HEK293 (cell line): ENCODE results near the gene DYNC1I1.

Source experiments
- CTCF ChIA-PET: fragments of 350-600 bp; formaldehyde crosslinking; extraction: SDS; loops from one replicate; lab custom pipeline; 2021; ENCODE audit warnings: antibody characterized with exemption; lab: Yijun Ruan, JAX
- POLR2A ChIA-PET: fragments of 300-600 bp; formaldehyde crosslinking; extraction: SDS; loops from one replicate; lab custom pipeline; 2020; ENCODE audit warnings: antibody characterized with exemption, inconsistent platforms; lab: Yijun Ruan, JAX
- H3K27ac ChIP-seq: fragments of 200-500 bp; sonication (Bioruptor generic); 2 replicates; pipeline ENCODE4 v1.5.1; 2014; ENCODE audit warnings: low read depth, low read length, control low read depth, inconsistent platforms; ENCODE audit errors: extremely low read depth
- H3K36me3 ChIP-seq, 2 experiments: fragments of 200-500 bp in 1 of 2; sonication (Bioruptor generic) in 1 of 2; 1 replicate in 1 of 2; 2 replicates in 1 of 2; pipeline ENCODE4 v1.5.1; 2014 to 2017; ENCODE audit warnings: inconsistent platforms in 2 of 2, low read length in 2 of 2; ENCODE audit not compliant: control insufficient read depth in 2 of 2, insufficient read depth in 1 of 2
- H3K4me1 ChIP-seq: fragments of 200-500 bp; sonication (Bioruptor generic); 2 replicates; pipeline ENCODE4 v1.5.1; 2014; ENCODE audit warnings: mild to moderate bottlenecking, low read length, inconsistent platforms; ENCODE audit not compliant: control insufficient read depth, insufficient read depth
- H3K4me3 ChIP-seq: 2 replicates; pipeline ENCODE4 v1.5.1; 2011; ENCODE audit warnings: low read depth, mild to moderate bottlenecking, control low read depth, low read length, moderate library complexity
- H3K9me3 ChIP-seq: fragments of 200-500 bp; sonication (Bioruptor generic); 2 replicates; pipeline ENCODE4 v1.5.1; 2014; ENCODE audit warnings: low read depth, low read length, inconsistent platforms; ENCODE audit not compliant: control insufficient read depth, insufficient read depth
- GLI2 ChIP-seq: fragments of 450-650 bp; formaldehyde crosslinking; IDR thresholded peaks from 2 replicates; pipeline ENCODE4; 2017; ENCODE audit warnings: missing biosample characterization, missing genetic modification characterization, low read depth, borderline replicate concordance
- OVOL3 ChIP-seq: fragments of 450-650 bp; formaldehyde crosslinking; IDR thresholded peaks from 2 replicates; pipeline ENCODE4 v1.5.1; 2016; ENCODE audit warnings: missing biosample characterization, missing genetic modification characterization
- SALL2 ChIP-seq: fragments of 450-650 bp; formaldehyde crosslinking; IDR thresholded peaks from 2 replicates; pipeline ENCODE4 v1.5.0; 2017; ENCODE audit warnings: missing biosample characterization, mild to moderate bottlenecking, missing genetic modification characterization, borderline replicate concordance
- WT1 ChIP-seq: fragments of 450-650 bp; formaldehyde crosslinking; IDR thresholded peaks from 2 replicates; pipeline ENCODE4 v1.5.1; 2016; ENCODE audit warnings: missing biosample characterization, missing genetic modification characterization
- ZBTB1 ChIP-seq: fragments of 450-650 bp; formaldehyde crosslinking; IDR thresholded peaks from 2 replicates; pipeline ENCODE4 v1.5.1; 2016; ENCODE audit warnings: missing biosample characterization, missing genetic modification characterization
- ZBTB44 ChIP-seq: fragments of 450-650 bp; IDR thresholded peaks from 2 replicates; pipeline ENCODE4 v1.5.1; 2018; ENCODE audit warnings: missing biosample characterization, mild to moderate bottlenecking, missing genetic modification characterization
- ZFP41 ChIP-seq: fragments of 450-650 bp; formaldehyde crosslinking; IDR thresholded peaks from 2 replicates; pipeline ENCODE4 v1.5.1; 2016; ENCODE audit warnings: missing biosample characterization, missing genetic modification characterization, borderline replicate concordance
- ZNF121 ChIP-seq: fragments of 450-650 bp; formaldehyde crosslinking; IDR thresholded peaks from 2 replicates; pipeline ENCODE4 v1.5.1; 2016; ENCODE audit warnings: missing biosample characterization, missing genetic modification characterization
- ZNF140 ChIP-seq: fragments of 450-650 bp; formaldehyde crosslinking; IDR thresholded peaks from 2 replicates; pipeline ENCODE4 v1.5.1; 2016; ENCODE audit warnings: missing biosample characterization, missing genetic modification characterization
- ZNF155 ChIP-seq: fragments of 450-650 bp; formaldehyde crosslinking; IDR thresholded peaks from 2 replicates; pipeline ENCODE4 v1.5.1; 2016; ENCODE audit warnings: missing biosample characterization, missing genetic modification characterization
- ZNF16 ChIP-seq: fragments of 450-650 bp; formaldehyde crosslinking; IDR thresholded peaks from 2 replicates; pipeline ENCODE4 v1.5.1; 2016; ENCODE audit warnings: low read depth, missing biosample characterization, missing genetic modification characterization
- ZNF184 ChIP-seq: fragments of 450-650 bp; IDR thresholded peaks from 2 replicates; pipeline ENCODE4 v1.5.1; 2018; ENCODE audit warnings: missing biosample characterization, mild to moderate bottlenecking, missing genetic modification characterization
- ZNF24 ChIP-seq: fragments of 450-650 bp; formaldehyde crosslinking; IDR thresholded peaks from 2 replicates; pipeline ENCODE4 v1.5.1; 2016; ENCODE audit warnings: missing biosample characterization, missing genetic modification characterization
- ZNF292 ChIP-seq: fragments of 450-650 bp; formaldehyde crosslinking; IDR thresholded peaks from 2 replicates; pipeline ENCODE4 v1.5.1; 2016; ENCODE audit warnings: low read depth, missing biosample characterization, missing genetic modification characterization, borderline replicate concordance
- ZNF302 ChIP-seq: fragments of 450-650 bp; formaldehyde crosslinking; IDR thresholded peaks from 2 replicates; pipeline ENCODE4 v1.5.1; 2016; ENCODE audit warnings: missing biosample characterization, missing genetic modification characterization, low read depth
- ZNF335 ChIP-seq: fragments of 450-650 bp; formaldehyde crosslinking; conservative IDR thresholded peaks from 2 replicates; pipeline ENCODE4 v1.5.1; 2016; ENCODE audit warnings: missing biosample characterization, missing genetic modification characterization
- ZNF354C ChIP-seq: fragments of 450-650 bp; formaldehyde crosslinking; IDR thresholded peaks from 2 replicates; pipeline ENCODE4 v1.5.1; 2016; ENCODE audit warnings: missing biosample characterization, missing genetic modification characterization, low read depth, borderline replicate concordance
- ZNF521 ChIP-seq: fragments of 450-650 bp; formaldehyde crosslinking; IDR thresholded peaks from 2 replicates; pipeline ENCODE4 v1.5.1; 2017; ENCODE audit warnings: missing biosample characterization, mild to moderate bottlenecking, missing genetic modification characterization
- ZNF544 ChIP-seq: fragments of 450-650 bp; formaldehyde crosslinking; IDR thresholded peaks from 2 replicates; pipeline ENCODE4 v1.5.0; 2017; ENCODE audit warnings: missing biosample characterization, missing genetic modification characterization
- ZNF549 ChIP-seq: fragments of 450-650 bp; IDR thresholded peaks from 2 replicates; pipeline ENCODE4 v1.5.1; 2018; ENCODE audit warnings: missing biosample characterization, missing genetic modification characterization, mild to moderate bottlenecking, inconsistent platforms, moderate library complexity
- TF ChIP-seq, protein P1 (sequence below): fragments of 450-650 bp; formaldehyde crosslinking; IDR thresholded peaks from 2 replicates; pipeline ENCODE4 v1.5.1; 2016; ENCODE audit warnings: missing biosample characterization, missing genetic modification characterization
- TF ChIP-seq, protein P2 (sequence below): fragments of 450-650 bp; formaldehyde crosslinking; IDR thresholded peaks from 2 replicates; pipeline ENCODE4 v1.5.1; 2016; ENCODE audit warnings: missing biosample characterization, missing genetic modification characterization

Gene DYNC1I1

GRCh38 chr7:95999481-95999880 is 227.1 kb downstream of the DYNC1I1 start:
- no peaks in the 10 kb centered on the region for H3K9me3 ChIP-seq
- H3K36me3 ChIP-seq = no peaks in the 10 kb centered on the region
- no peak overlapping the region for H3K4me3 ChIP-seq
- TF ChIP-seq ZNF184 (tag by site-specific recombination) = no peak
- TF ChIP-seq, all 188 proteins: peak for 0
- no peak overlapping the region for H3K27ac ChIP-seq
- ChIA-PET POLR2A (no interaction called here), CTCF (no interaction called here)
- no peaks in the 10 kb centered on the region for H3K4me1 ChIP-seq

GRCh38 chr7:96004578-96004977 is 232.2 kb downstream of the DYNC1I1 start:
- Histone ChIP-seq H3K36me3 (no peaks in the 10 kb centered on the region), H3K4me1 (no peaks in the 10 kb centered on the region), H3K9me3 (no peaks in the 10 kb centered on the region), H3K27ac (no peak overlapping the region), H3K4me3 (no peak overlapping the region)
- no peak for TF ChIP-seq ZNF155 (tag by site-specific recombination)
- ChIA-PET POLR2A (no interaction called here), CTCF (no interaction called here)

DNA sequence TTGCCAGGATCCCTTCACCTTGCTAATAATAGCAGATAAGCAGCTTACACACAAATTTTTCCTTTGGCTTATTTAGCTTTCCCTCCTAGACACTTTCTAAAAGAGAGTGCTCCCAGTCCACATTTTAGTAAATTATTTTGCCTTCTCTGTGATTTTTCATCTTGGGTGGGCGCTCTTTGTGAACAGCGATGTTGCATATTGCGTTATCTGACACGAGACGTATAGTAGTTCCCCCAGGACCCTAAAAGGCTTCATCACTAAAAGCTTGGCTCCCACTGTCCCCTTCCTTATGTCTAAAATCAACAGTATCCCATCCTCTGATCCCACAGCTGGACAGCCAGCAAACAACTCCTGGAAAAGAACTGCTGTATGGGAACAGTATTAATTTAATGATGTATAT is 232.9 kb downstream of the DYNC1I1 start:
- CTCF ChIA-PET = interaction anchor here (0.5 kb wide), 1 partner anchor 883 kb away, joined by 3 read pairs; no protein-coding TSS in a partner anchor
- POLR2A ChIA-PET = no interaction called here

GRCh38 chr7:96009148-96009547 is 236.8 kb downstream of the DYNC1I1 start:
- ChIA-PET POLR2A (no interaction called here), CTCF (no interaction called here)
- Histone ChIP-seq H3K4me1 (no peaks in the 10 kb centered on the region), H3K9me3 (no peaks in the 10 kb centered on the region), H3K36me3 (no peaks in the 10 kb centered on the region), H3K4me3 (no peak overlapping the region), H3K27ac (no peak overlapping the region)
- TF ChIP-seq SALL2 (no peak), ZNF16 (tag by site-specific recombination) (no peak), ZNF121 (tag by site-specific recombination) (no peak), ZNF335 (no peak), ZFP41 (tag by site-specific recombination) (no peak), ZNF354C (tag by site-specific recombination) (no peak), ZNF549 (tag by site-specific recombination) (no peak), ZNF184 (tag by site-specific recombination) (no peak)
- TF ChIP-seq, protein P1, sequence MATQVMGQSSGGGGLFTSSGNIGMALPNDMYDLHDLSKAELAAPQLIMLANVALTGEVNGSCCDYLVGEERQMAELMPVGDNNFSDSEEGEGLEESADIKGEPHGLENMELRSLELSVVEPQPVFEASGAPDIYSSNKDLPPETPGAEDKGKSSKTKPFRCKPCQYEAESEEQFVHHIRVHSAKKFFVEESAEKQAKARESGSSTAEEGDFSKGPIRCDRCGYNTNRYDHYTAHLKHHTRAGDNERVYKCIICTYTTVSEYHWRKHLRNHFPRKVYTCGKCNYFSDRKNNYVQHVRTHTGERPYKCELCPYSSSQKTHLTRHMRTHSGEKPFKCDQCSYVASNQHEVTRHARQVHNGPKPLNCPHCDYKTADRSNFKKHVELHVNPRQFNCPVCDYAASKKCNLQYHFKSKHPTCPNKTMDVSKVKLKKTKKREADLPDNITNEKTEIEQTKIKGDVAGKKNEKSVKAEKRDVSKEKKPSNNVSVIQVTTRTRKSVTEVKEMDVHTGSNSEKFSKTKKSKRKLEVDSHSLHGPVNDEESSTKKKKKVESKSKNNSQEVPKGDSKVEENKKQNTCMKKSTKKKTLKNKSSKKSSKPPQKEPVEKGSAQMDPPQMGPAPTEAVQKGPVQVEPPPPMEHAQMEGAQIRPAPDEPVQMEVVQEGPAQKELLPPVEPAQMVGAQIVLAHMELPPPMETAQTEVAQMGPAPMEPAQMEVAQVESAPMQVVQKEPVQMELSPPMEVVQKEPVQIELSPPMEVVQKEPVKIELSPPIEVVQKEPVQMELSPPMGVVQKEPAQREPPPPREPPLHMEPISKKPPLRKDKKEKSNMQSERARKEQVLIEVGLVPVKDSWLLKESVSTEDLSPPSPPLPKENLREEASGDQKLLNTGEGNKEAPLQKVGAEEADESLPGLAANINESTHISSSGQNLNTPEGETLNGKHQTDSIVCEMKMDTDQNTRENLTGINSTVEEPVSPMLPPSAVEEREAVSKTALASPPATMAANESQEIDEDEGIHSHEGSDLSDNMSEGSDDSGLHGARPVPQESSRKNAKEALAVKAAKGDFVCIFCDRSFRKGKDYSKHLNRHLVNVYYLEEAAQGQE (tag by site-specific recombination) = no peak
- TF ChIP-seq, protein P2, sequence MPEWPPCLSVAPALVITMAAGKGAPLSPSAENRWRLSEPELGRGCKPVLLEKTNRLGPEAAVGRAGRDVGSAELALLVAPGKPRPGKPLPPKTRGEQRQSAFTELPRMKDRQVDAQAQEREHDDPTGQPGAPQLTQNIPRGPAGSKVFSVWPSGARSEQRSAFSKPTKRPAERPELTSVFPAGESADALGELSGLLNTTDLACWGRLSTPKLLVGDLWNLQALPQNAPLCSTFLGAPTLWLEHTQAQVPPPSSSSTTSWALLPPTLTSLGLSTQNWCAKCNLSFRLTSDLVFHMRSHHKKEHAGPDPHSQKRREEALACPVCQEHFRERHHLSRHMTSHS (tag by site-specific recombination) = no peak

More for the DNA sequence above, 232.9 kb downstream of the DYNC1I1 start:
- Histone ChIP-seq H3K4me1 (no peaks in the 10 kb centered on the region), H3K27ac (no peak overlapping the region), H3K4me3 (no peak overlapping the region), H3K9me3 (no peaks in the 10 kb centered on the region), H3K36me3 (no peaks in the 10 kb centered on the region)
- TF ChIP-seq ZNF24 (tag by site-specific recombination) (no peak), WT1 (tag by site-specific recombination) (no peak), ZNF140 (tag by site-specific recombination) (no peak), ZBTB44 (tag by site-specific recombination) (no peak), ZBTB1 (tag by site-specific recombination) (no peak), ZNF521 (tag by site-specific recombination) (no peak), OVOL3 (tag by site-specific recombination) (no peak), ZNF544 (tag by site-specific recombination) (no peak), ZNF302 (tag by site-specific recombination) (no peak), GLI2 (no peak), ZNF292 (no peak)
